Activated naive CD4-positive, alpha-beta T cell treated with Interleukin-2 at 50 U/mL for 16 hours (primary cell): ENCODE measurements around the gene DYNLL2.
"Not testable (repeated sequence)": the region's sequence is repeated elsewhere in the genome, so short reads cannot be mapped to it uniquely, and the experiment has no call there.

Experiments used
- DNase-seq: peaks from one replicate; pipeline ENCODE4 v3.0.0-alpha.2; 2020

Gene DYNLL2

GRCh38 chr17:58073266-58073665, 10.0 kb upstream of the DYNLL2 start:
- not testable (repeated sequence) for DNase-seq

DNA sequence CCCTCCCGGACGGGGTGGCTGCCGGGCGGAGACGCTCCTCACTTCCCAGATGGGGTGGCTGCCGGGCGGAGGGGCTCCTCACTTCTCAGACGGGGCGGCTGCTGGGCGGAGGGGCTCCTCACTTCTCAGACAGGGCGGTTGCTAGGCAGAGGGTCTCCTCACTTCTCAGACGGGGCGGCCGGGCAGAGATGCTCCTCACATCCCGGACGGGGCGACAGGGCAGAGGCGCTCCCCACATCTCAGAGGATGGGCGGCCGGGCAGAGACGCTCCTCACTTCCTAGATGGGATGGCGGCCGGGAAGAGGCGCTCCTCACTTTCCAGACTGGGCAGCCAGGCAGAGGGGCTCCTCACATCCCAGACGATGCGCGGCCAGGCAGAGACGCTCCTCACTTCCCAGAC, 8.8 kb upstream of the DYNLL2 start:
- not testable (repeated sequence) for DNase-seq

DNA sequence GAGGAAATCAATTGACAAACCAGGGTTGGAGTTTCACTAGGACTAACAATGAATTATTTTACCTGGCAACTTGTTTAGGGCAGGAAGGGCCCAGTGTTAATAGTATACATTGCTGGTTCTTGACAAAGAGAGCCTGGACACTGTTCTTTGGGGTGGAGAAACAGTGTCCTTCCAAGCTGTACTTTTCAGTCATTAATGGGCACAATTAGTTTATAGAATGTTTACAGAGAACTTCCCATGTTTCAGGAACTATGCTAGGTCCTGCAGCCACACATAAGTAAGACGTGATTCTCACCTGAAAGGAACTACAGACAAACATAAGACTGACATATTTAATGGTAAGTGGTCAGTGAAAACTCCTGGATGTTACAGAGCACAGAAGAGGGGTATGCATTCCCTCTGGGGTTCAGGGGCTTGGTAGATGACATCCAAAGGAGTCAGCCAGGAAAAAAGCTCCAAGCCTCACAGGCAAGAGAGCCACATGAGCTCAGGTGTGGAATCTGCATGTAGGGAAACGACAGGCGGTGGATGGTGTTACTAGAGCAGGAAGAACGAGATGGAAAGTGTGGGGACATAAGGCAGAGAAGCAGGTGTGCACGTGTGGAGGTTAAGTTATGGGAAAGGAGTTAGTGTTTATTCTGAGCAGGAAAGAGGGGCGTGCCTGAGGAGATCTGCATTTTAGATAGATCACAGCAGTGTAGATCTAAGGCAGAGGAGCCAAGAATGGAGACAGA, 3.8 kb upstream of the DYNLL2 start:
- no peak for DNase-seq

GRCh38 chr17:58081646-58082340, 1.4 kb upstream of the DYNLL2 start:
- no peak for DNase-seq

DNA sequence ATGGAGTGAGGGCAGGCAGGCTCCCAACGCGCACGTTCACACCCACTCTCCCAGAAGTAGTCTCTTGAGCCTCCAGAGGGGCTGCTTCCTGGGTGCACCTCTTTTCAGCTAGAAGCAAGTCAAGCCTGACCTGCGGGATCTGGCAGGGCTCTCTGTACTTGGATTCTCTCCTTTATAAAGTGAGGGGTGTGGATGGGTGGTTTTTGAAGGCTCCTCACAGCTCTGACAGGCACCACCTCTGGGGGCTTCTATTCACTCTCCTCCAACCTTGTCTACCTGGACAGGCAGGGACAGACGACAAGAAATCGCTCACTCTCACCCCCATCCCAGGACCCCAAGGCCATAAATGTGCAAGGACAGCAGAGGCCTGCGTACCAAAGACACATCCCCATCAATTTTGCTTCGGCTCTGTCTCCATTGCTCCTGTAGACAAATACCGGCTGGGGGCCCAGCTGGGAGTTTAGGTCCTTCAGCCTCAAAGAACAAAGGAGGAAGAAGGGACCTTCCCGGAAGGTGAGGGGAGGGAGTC, 814 bp upstream of the DYNLL2 start:
- DNase-seq: no peak

GRCh38 chr17:58083491-58084316, 485 bp downstream of the DYNLL2 start:
- DNase-seq: peak; percentile 76

DNA sequence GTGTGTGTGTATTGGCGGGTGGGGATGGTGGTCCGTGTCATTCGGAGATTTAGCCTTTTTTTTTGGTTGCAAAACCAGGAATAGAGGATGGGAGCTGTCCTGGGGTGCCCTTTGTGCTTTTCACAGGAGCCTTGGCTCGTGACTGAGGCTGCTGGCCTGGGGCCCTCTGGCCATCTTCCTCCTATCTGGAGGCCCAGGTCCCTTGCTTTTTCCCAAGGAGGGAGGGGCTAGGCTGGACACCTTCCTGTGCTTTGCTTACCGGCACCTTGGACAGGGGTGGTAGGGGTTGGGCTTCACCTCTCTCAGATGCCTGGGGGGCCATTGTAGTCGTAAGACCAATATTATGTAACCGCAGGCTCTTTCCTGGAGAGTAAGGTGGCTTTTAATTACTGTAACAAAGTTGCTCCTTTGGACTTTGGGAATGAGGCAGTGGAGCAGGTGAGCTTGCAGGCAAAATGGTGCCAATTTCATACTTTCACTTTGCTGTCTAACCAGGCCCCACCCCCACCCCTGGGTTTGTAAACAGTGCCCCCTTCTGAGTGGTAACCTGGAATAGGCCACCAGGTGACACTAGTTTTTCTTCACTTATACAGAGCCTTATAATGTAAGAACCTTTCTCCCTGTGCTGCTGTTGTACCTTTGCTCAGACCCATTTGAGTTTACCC, 1.2 kb downstream of the DYNLL2 start:
- peak; percentile 58 for DNase-seq

DNA sequence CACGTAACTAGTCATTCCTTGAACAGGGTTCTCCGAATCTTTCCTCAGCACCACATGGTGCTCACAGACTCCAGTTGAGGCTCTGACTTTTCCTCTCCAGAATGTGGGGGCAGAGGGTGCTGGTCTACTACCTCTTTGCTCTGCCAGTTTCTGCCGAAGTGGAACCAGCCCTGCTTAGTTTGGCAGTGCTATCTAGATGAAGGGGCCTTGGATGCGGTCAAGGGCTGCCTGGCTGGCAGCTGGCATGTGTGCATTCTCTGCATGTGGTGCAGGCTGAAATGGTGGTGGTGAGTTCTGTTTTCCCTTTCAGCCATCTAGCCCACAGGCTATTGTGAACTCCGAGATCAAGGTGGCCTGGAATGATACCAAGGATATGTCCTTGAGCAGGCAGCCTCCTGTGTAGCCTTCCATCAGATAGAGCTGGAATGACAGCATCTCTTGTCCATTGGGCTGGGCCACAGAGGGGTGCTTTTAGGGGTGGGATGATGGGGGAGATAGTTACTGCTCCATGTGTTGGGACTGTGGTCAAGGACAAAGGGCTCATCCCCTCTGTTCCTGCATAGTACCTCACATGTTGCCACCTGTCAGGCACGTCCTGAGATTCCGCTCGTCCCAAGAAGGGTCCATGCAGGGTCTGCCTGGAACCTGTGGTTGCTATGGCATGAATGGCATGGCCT, 2.0 kb downstream of the DYNLL2 start:
- DNase-seq: no peak

GRCh38 chr17:58086953-58087352, 3.7 kb downstream of the DYNLL2 start:
- DNase-seq: no peak

GRCh38 chr17:58088624-58089023, 5.4 kb downstream of the DYNLL2 start:
- no peak for DNase-seq

DNA sequence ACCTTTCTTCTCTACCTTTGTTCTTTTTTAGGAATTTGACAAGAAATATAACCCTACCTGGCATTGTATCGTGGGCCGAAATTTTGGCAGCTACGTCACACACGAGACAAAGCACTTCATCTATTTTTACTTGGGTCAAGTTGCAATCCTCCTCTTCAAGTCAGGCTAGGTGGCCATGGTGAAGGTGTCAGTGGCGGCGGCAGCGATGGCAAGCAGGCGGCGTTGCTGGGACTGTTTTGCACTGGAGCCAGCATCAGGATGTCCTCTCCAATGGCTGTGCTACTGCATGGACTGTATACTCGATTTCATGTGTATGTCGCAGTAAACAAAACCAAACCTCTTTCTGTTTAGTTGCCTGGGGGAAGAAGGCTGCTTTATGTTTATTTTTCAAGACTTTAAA, 5.9 kb downstream of the DYNLL2 start:
- no peak for DNase-seq

DNA sequence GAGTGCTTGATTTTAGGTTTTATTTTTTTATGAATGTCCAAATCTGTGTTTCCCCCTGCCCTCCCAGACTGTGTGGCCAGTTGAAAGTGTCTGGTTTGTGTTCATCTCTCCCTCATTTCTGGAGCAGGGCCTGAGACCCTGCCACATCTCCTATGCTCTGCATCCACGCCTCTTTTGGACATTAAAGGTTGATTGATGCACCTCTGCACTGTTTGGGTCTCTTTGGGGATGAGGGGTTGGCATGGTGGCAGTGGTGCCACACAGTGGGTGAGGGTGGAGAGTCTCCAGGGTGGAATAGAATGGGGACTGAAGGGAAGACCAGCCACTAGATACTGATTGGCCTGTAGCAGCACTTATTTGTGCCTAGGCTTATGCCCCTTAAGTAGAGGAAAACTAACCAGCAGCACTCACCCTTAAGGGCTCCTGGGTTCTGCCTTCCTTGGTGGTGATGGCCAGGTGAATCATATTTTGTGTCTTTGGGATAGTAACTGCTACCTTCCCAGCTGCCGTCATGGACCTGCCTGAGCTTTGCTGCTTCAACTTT, 7.9 kb downstream of the DYNLL2 start:
- DNase-seq: no peak

GRCh38 chr17:58092101-58092796, 9.0 kb downstream of the DYNLL2 start:
- no peak for DNase-seq

DNA sequence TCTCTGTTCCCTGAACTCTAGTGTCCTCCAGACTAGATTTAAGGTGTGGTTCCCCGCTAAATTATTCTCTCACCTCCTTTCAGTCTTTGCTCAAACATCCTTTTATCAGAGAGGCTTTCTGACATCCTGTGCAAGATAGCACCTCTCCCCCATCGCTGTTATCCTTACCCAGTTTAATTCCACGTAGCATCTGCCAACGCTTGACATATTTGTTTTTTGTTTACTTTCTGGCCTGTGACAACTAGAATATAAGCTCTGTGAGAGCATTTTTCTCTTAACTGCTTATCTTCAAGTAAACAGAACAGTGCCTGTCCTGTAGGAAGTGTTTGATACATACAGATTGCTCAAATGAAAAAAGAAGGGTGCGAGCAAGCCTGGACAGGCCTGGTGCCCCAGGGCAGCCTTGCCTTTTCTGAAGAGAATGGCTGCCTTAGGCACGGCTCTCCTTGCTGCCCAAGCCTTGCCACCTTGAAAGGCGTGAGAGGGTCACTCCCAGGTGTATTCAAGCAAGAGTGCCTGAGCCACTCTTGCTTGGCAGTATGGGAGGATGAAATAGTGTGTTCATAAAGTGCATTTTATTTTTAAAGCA, 9.7 kb downstream of the DYNLL2 start:
- DNase-seq: no peak

DNA sequence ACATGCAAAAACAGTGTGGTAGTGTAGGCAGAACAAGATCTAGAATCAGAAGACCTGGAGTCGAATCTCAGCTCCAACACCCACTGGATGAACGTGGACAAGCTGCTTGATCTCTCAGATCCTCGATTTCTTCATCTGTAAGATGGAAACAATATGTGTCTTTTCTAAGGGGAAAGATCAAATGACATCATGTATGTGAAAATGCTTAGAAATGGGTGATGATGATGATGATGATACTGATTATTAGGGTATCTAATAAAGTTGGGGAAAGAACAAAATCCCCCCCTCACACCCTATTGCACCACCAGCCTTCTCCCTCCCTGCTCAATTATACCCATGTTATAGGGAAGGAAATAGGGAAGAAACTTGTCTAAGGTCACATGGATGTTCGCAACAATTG, 10.9 kb downstream of the DYNLL2 start:
- DNase-seq: no peak

- no peak for DNase-seq
Measured at GRCh38 chr17:58096892-58097291, 13.7 kb downstream of the DYNLL2 start.

GRCh38 chr17:58097384-58098088, 14.3 kb downstream of the DYNLL2 start:
- no peak for DNase-seq

DNA sequence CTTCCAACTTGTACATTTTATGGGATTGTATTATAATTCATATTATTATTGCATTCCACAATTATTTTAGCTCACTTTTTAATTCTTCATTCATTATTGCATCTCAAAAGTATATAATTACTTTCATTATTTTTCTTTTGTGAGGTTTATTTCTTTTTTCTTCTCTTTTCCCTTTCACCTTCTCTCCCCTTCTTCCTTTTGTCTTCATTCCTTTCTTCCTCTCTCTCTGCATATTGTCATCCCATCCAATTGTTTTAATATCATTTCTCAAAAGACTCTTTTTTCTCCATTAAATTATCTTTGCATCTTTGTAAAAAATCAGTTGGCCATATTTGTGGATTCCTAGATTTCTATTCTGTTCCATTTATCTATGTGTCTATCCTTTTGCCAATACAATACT, 17.3 kb downstream of the DYNLL2 start:
- no peak for DNase-seq

GRCh38 chr17:58101898-58102297, 18.7 kb downstream of the DYNLL2 start:
- DNase-seq: not testable (repeated sequence)

GRCh38 chr17:58105093-58105492, 21.9 kb downstream of the DYNLL2 start:
- DNase-seq: no peak
